Left ventricle myocardium inferior (tissue), 1 donor: ENCODE data around the gene CDH4. TPM values are rescaled to one million over a fixed set of nuclear protein-coding genes. Genes with fewer than 3 reads are reported as not detected.

Experiments
- DNase-seq: peaks from one replicate; pipeline ENCODE4 v3.0.0-alpha.2; 2020
- H3K27ac ChIP-seq: fragments of 200-600 bp; replicated peaks from 2 replicates; pipeline ENCODE4 v1.8.0; 2021
- H3K27me3 ChIP-seq: fragments of 200-600 bp; 2 replicates; pipeline ENCODE4 v1.8.0; 2021; ENCODE audit warnings: low read depth
- H3K36me3 ChIP-seq: fragments of 200-600 bp; 2 replicates; pipeline ENCODE4 v1.8.0; 2021
- H3K4me1 ChIP-seq: fragments of 200-600 bp; 2 replicates; pipeline ENCODE4 v1.8.0; 2021
- H3K4me3 ChIP-seq: fragments of 200-600 bp; 2 replicates; pipeline ENCODE4 v1.8.0; 2021; ENCODE audit warnings: mild to moderate bottlenecking, moderate library complexity
- H3K9me3 ChIP-seq: fragments of 200-600 bp; replicated peaks from 2 replicates; pipeline ENCODE4 v1.8.0; 2021
- CTCF ChIP-seq: fragments of 200-600 bp; IDR thresholded peaks from 2 replicates; pipeline ENCODE4 v1.8.0; 2021; ENCODE audit warnings: antibody characterized with exemption, mild to moderate bottlenecking, borderline replicate concordance
- intact Hi-C: fragments of 100-400 bp; cut with micrococcal nuclease; formaldehyde crosslinking; loops from one replicate; pipeline ENCODE4 v1.11.0; 2022
- total RNA-seq: library from RNA; stranded (reverse); fragmentation: NEBNext Ultra II Directional; extraction: Animal tissue kit (Norgen Biotek cat#: 25700); gene quantifications from one replicate; pipeline ENCODE4 v1.2.1, GENCODE V29; 2021
- donor health status: DM: no; HTN: yes; CAD: no; lungs with severe emphysema.

Gene CDH4
- total RNA-seq, 1 donor from 2014 or later, result 0.05 TPM

- Histone ChIP-seq H3K4me3 (no peak overlapping the region), H3K4me1 (no peaks in the 10 kb centered on the region), H3K9me3 (peaks cover 13% of the 10 kb centered on the region), H3K36me3 (peaks cover 3% of the 10 kb centered on the region), H3K27me3 (peaks cover 52% of the 10 kb centered on the region), H3K27ac (no peak overlapping the region)
- TF ChIP-seq CTCF, result no peak
- intact Hi-C loops, result no loop called here
- no peak for DNase-seq
These were observed 13.2 kb upstream of the CDH4 start for GRCh38 chr20:61238813-61239212.

GRCh38 chr20:61240814-61241213, 11.2 kb upstream of the CDH4 start:
- TF ChIP-seq CTCF, result no peak
- Histone ChIP-seq H3K27ac (no peak overlapping the region), H3K36me3 (peaks cover 3% of the 10 kb centered on the region), H3K27me3 (peaks cover 61% of the 10 kb centered on the region), H3K4me3 (no peak overlapping the region), H3K4me1 (no peaks in the 10 kb centered on the region), H3K9me3 (peaks cover 13% of the 10 kb centered on the region)
- no peak for DNase-seq
- intact Hi-C loops, result no loop called here

- intact Hi-C loops, result no loop called here
- Histone ChIP-seq H3K4me3 (no peak overlapping the region), H3K27me3 (peaks cover 79% of the 10 kb centered on the region), H3K27ac (no peak overlapping the region), H3K36me3 (peaks cover 3% of the 10 kb centered on the region), H3K4me1 (no peaks in the 10 kb centered on the region), H3K9me3 (peaks cover 13% of the 10 kb centered on the region)
- no peak for DNase-seq
- TF ChIP-seq CTCF, result no peak
These were observed 7.8 kb upstream of the CDH4 start for GRCh38 chr20:61244213-61244612.

GRCh38 chr20:61246269-61246668, 5.8 kb upstream of the CDH4 start:
- Histone ChIP-seq H3K36me3 (no peaks in the 10 kb centered on the region), H3K4me3 (no peak overlapping the region), H3K9me3 (peaks cover under 1% of the 10 kb centered on the region), H3K4me1 (no peaks in the 10 kb centered on the region), H3K27ac (no peak overlapping the region), H3K27me3 (peaks cover 79% of the 10 kb centered on the region)
- intact Hi-C loops, result no loop called here
- no peak for DNase-seq
- no peak for TF ChIP-seq CTCF

GRCh38 chr20:61249626-61250025, 2.4 kb upstream of the CDH4 start:
- Histone ChIP-seq H3K27me3 (peaks cover 95% of the 10 kb centered on the region), H3K9me3 (no peaks in the 10 kb centered on the region), H3K27ac (no peak overlapping the region), H3K36me3 (no peaks in the 10 kb centered on the region), H3K4me3 (no peak overlapping the region), H3K4me1 (peaks cover 15% of the 10 kb centered on the region)
- intact Hi-C loops, result no loop called here
- no peak for DNase-seq
- no peak for TF ChIP-seq CTCF
